HepG2 (cell line): Measurements from ENCODE around the gene LENG1. TPM values are rescaled to one million over a fixed set of nuclear protein-coding genes. Genes with fewer than 3 reads are reported as not detected.

Source experiments
- ARID2 ChIP-seq: sonication (generic); formaldehyde crosslinking; IDR thresholded peaks from 2 replicates; pipeline ENCODE4 v1.8.1; 2022; ENCODE audit warnings: mild to moderate bottlenecking, missing genetic modification reagents, borderline replicate concordance
- ATF7 ChIP-seq, 2 experiments: fragments of 450-650 bp in 1 of 2; sonication (generic) in 1 of 2; formaldehyde crosslinking in 1 of 2; IDR thresholded peaks; 2 replicates each; pipeline versions ENCODE4 v1.4.0 to v1.6.1; 2016 to 2020; ENCODE audit warnings: antibody characterized with exemption in 1 of 2, mild to moderate bottlenecking in 1 of 2, missing genetic modification reagents in 1 of 2
- GZF1 ChIP-seq: sonication (generic); formaldehyde crosslinking; IDR thresholded peaks from 2 replicates; pipeline ENCODE4 v1.5.1; 2020; ENCODE audit warnings: mild to moderate bottlenecking, missing genetic modification reagents
- NONO ChIP-seq, 2 experiments: fragments of 450-650 bp in 1 of 2; sonication (generic) in 1 of 2; formaldehyde crosslinking in 1 of 2; IDR thresholded peaks in 1 of 2; conservative IDR thresholded peaks in 1 of 2; 2 replicates each; pipeline versions ENCODE4 v1.6.1 to v1.8.0; 2017 to 2022; ENCODE audit warnings: mild to moderate bottlenecking in 1 of 2, missing genetic modification reagents in 1 of 2, moderate library complexity in 1 of 2
- PHF5A ChIP-seq: IDR thresholded peaks from one replicate; pipeline ENCODE4 v1.6.1; 2018; ENCODE audit warnings: low read depth, missing genetic modification reagents; ENCODE audit not compliant: unreplicated experiment
- SNAPC2 ChIP-seq: sonication (generic); formaldehyde crosslinking; IDR thresholded peaks from 2 replicates; pipeline ENCODE4 v1.8.1; 2022; ENCODE audit warnings: mild to moderate bottlenecking, missing genetic modification reagents
- ZKSCAN8 ChIP-seq: IDR thresholded peaks from 2 replicates; pipeline ENCODE4 v1.6.1; 2016; ENCODE audit warnings: borderline replicate concordance, missing genetic modification reagents, missing compliant biosample characterization
- ZNF354B ChIP-seq: sonication (generic); formaldehyde crosslinking; IDR thresholded peaks from 2 replicates; pipeline ENCODE4 v1.8.0; 2022; ENCODE audit warnings: mild to moderate bottlenecking, missing genetic modification reagents
- ZNF709 ChIP-seq: sonication (generic); formaldehyde crosslinking; IDR thresholded peaks from 2 replicates; pipeline ENCODE4 v1.5.0; 2020; ENCODE audit warnings: mild to moderate bottlenecking, missing genetic modification reagents
- ZNF746 ChIP-seq: sonication (generic); formaldehyde crosslinking; IDR thresholded peaks from 2 replicates; pipeline ENCODE4 v1.8.0; 2022; ENCODE audit warnings: mild to moderate bottlenecking, missing genetic modification reagents
- polyA plus RNA-seq, 8 experiments: library from polyadenylated mRNA; depleted of rRNA in 3 of 8; stranded (reverse) in 7 of 8; unstranded in 1 of 8; fragments of >200 nt; fragmentation: Illumina TruSeq in 4 of 8; extraction: Trizol in 4 of 8; gene quantifications; 2 replicates each; pipeline versions ENCODE4 v1.2.1 to v1.2.3, GENCODE V29; 2011 to 2016; ENCODE audit warnings: low read depth in 4 of 8, missing spikeins in 1 of 8, mixed read lengths in 1 of 8; ENCODE audit not compliant: insufficient read depth in 1 of 8
- total RNA-seq, 5 experiments: library from RNA; depleted of rRNA; stranded (reverse); fragments of >200 nt; fragmentation: Illumina TruSeq; extraction: Trizol; gene quantifications; 2 replicates each; pipeline ENCODE4 v1.2.3, GENCODE V29; 2016; ENCODE audit warnings: low read depth in 1 of 5
- TF ChIP-seq, protein P1 (sequence below): IDR thresholded peaks from 2 replicates; pipeline ENCODE4 v1.6.1; 2016; ENCODE audit warnings: missing genetic modification reagents, missing compliant biosample characterization
- TF ChIP-seq, protein P2 (sequence below): sonication (generic); formaldehyde crosslinking; IDR thresholded peaks from 2 replicates; pipeline ENCODE4 v1.9.0; 2021; ENCODE audit warnings: mild to moderate bottlenecking, missing genetic modification reagents

LENG1 gene
- total and polyA plus RNA-seq, 2 of the 13 experiments (the other 11 are each of a cell fraction or from before 2014, with no cell fraction given) = 1.8 to 3.8 TPM

DNA sequence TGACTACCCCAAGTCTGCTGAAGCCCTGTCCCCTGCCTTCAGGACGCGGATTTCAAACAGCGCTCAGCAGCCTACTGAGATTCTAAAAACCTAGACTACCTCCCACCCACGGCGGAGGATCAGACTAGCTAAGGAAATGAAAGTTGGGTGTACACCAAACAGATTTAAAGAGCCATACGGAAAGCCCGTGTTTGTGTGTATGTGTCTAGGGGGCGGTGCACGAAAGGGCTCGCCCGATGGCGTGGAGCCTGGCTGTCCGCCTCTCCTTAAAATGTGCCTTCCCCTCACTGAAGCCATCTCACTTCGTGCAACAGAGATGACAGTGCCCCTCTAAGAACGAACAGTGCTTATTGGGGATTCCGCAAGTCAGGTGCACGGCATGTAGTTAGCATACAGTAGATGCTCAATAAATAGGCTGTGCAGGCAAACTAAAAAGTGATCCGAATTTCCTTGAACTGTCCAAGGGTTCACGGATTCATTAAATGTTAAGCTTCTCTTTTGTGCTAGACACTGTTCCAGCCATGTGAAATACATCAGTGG, 639 bp downstream of the LENG1 start (continued):
- TF ChIP-seq, protein P1, sequence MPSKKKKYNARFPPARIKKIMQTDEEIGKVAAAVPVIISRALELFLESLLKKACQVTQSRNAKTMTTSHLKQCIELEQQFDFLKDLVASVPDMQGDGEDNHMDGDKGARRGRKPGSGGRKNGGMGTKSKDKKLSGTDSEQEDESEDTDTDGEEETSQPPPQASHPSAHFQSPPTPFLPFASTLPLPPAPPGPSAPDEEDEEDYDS (CRISPR knock-in tag) = no peak
- TF ChIP-seq NONO (IDR thresholded peaks at IDR 0.05) = no peak
- peak; percentile 10; the same call in 1 of the 2 replicates for TF ChIP-seq NONO (CRISPR knock-in tag; conservative IDR thresholded peaks at IDR 0.05)
- TF ChIP-seq ZNF354B (CRISPR knock-in tag) = 0 out of 2 replicates have a peak, but pooled peaks have one; percentile 31
- TF ChIP-seq ARID2 = 0 out of 2 replicates have a peak, but pooled peaks have one; percentile 74
- 0 out of 2 replicates have a peak, but pooled peaks have one; percentile 16 for TF ChIP-seq ZKSCAN8 (CRISPR knock-in tag)
- no peak for TF ChIP-seq PHF5A (CRISPR knock-in tag)
- TF ChIP-seq SNAPC2 (CRISPR knock-in tag) = peak; percentile 55; the same call in 1 of the 2 replicates
- 0 out of 2 replicates have a peak, but pooled peaks have one; percentile 19 for TF ChIP-seq GZF1 (CRISPR knock-in tag)
- TF ChIP-seq, protein P2, sequence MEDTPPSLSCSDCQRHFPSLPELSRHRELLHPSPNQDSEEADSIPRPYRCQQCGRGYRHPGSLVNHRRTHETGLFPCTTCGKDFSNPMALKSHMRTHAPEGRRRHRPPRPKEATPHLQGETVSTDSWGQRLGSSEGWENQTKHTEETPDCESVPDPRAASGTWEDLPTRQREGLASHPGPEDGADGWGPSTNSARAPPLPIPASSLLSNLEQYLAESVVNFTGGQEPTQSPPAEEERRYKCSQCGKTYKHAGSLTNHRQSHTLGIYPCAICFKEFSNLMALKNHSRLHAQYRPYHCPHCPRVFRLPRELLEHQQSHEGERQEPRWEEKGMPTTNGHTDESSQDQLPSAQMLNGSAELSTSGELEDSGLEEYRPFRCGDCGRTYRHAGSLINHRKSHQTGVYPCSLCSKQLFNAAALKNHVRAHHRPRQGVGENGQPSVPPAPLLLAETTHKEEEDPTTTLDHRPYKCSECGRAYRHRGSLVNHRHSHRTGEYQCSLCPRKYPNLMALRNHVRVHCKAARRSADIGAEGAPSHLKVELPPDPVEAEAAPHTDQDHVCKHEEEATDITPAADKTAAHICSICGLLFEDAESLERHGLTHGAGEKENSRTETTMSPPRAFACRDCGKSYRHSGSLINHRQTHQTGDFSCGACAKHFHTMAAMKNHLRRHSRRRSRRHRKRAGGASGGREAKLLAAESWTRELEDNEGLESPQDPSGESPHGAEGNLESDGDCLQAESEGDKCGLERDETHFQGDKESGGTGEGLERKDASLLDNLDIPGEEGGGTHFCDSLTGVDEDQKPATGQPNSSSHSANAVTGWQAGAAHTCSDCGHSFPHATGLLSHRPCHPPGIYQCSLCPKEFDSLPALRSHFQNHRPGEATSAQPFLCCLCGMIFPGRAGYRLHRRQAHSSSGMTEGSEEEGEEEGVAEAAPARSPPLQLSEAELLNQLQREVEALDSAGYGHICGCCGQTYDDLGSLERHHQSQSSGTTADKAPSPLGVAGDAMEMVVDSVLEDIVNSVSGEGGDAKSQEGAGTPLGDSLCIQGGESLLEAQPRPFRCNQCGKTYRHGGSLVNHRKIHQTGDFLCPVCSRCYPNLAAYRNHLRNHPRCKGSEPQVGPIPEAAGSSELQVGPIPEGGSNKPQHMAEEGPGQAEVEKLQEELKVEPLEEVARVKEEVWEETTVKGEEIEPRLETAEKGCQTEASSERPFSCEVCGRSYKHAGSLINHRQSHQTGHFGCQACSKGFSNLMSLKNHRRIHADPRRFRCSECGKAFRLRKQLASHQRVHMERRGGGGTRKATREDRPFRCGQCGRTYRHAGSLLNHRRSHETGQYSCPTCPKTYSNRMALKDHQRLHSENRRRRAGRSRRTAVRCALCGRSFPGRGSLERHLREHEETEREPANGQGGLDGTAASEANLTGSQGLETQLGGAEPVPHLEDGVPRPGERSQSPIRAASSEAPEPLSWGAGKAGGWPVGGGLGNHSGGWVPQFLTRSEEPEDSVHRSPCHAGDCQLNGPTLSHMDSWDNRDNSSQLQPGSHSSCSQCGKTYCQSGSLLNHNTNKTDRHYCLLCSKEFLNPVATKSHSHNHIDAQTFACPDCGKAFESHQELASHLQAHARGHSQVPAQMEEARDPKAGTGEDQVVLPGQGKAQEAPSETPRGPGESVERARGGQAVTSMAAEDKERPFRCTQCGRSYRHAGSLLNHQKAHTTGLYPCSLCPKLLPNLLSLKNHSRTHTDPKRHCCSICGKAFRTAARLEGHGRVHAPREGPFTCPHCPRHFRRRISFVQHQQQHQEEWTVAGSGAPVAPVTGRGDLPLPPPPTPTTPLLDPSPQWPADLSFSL (CRISPR knock-in tag) = no peak
- TF ChIP-seq ATF7 (IDR thresholded peaks at IDR 0.05) = no peak
- TF ChIP-seq ATF7 (CRISPR knock-in tag; IDR thresholded peaks at IDR 0.05) = no peak
- TF ChIP-seq ZNF709 (CRISPR knock-in tag) = peak; percentile 74; the same call in 1 of the 2 replicates
- TF ChIP-seq ZNF746 (CRISPR knock-in tag) = 0 out of 2 replicates have a peak, but pooled peaks have one; percentile 4
- TF ChIP-seq, all 625 proteins: peak for 13
